ENCODE measurements around the gene GOLGA8O. TPM values are rescaled to one million over a fixed set of nuclear protein-coding genes. Genes with fewer than 3 reads are reported as not detected.
"Not testable (repeated sequence)": the region's sequence is repeated elsewhere in the genome, so short reads cannot be mapped to it uniquely, and the experiment has no call there.

GOLGA8O gene
- total RNA-seq, 1 donor from 2014 or later, result not detected

- TF ChIP-seq CTCF (IDR thresholded peaks at IDR 0.05), result peak; percentile 35
- ATAC-seq; H3K36me3 ChIP-seq; DNase-seq; H3K4me3 ChIP-seq; H3K4me1 ChIP-seq; intact Hi-C loops (cut with DNase I); H3K27me3 ChIP-seq (ENCODE audit: low read depth); H3K27ac ChIP-seq; H3K9me3 ChIP-seq: not testable (repeated sequence)
These were observed 47.5 kb downstream of the GOLGA8O start for GRCh38 chr15:32407903-32408302.

- H3K4me3 ChIP-seq; ATAC-seq; H3K36me3 ChIP-seq; H3K27me3 ChIP-seq (ENCODE audit: low read depth); H3K9me3 ChIP-seq; H3K27ac ChIP-seq; DNase-seq; H3K4me1 ChIP-seq; intact Hi-C loops (cut with DNase I): not testable (repeated sequence)
These were observed 52.2 kb downstream of the GOLGA8O start, which contains the start of gene GOLGA8K for GRCh38 chr15:32403192-32403591. TSS of gene GOLGA8K (minus strand) at chr15:32403292. CDS start at chr15:32403194, 98 bp downstream.

GRCh38 chr15:32396522-32396921 is 58.9 kb downstream of the GOLGA8O start:
- H3K9me3 ChIP-seq; H3K36me3 ChIP-seq; DNase-seq; intact Hi-C loops (cut with DNase I); H3K4me1 ChIP-seq; H3K27me3 ChIP-seq (ENCODE audit: low read depth); ATAC-seq; H3K27ac ChIP-seq; H3K4me3 ChIP-seq: not testable (repeated sequence)

Other genes with a start within 250 kb of the GOLGA8O start
- 1.9 TPM for gene GOLGA8K, start 52.3 kb downstream of the GOLGA8O start, total RNA-seq
- 14.3 TPM for gene GOLGA8N, start 137.8 kb upstream of the GOLGA8O start, total RNA-seq
- 4.9 TPM for gene ARHGAP11A, start 159.9 kb upstream of the GOLGA8O start, total RNA-seq
- 0.65 TPM for gene SCG5, start 186.1 kb upstream of the GOLGA8O start, total RNA-seq